Liver (tissue), 3 donors: ENCODE results near the gene PSMD1.

ENCODE experiments used
- ATF3 ChIP-seq: IDR thresholded peaks from 2 replicates; pipeline ENCODE4 v1.6.1; 2016; ENCODE audit warnings: antibody characterized with exemption
- CTCF ChIP-seq: fragments of 150-350 bp; IDR thresholded peaks from 2 replicates; pipeline ENCODE4 v1.5.1; 2017; ENCODE audit warnings: improper control_type of control experiment, low read depth, low read length; ENCODE audit not compliant: missing input control
- EGR1 ChIP-seq, 2 donors: IDR thresholded peaks; 2 replicates each; pipeline ENCODE4 v1.6.1; 2016 to 2018; ENCODE audit warnings: antibody characterized with exemption in 2 of 2, low read depth in 2 of 2
- FOXA1 ChIP-seq: IDR thresholded peaks from 2 replicates; pipeline ENCODE4 v1.6.1; 2016; ENCODE audit warnings: antibody characterized with exemption
- GABPA ChIP-seq, 2 donors: IDR thresholded peaks in 1 of 2; conservative IDR thresholded peaks in 1 of 2; 2 replicates each; pipeline ENCODE4 v1.6.1; 2016; ENCODE audit warnings: antibody characterized with exemption in 2 of 2, mild to moderate bottlenecking in 1 of 2, moderate library complexity in 1 of 2
- HNF4A ChIP-seq, 2 donors: conservative IDR thresholded peaks; 2 replicates each; pipeline ENCODE4 v1.6.1; 2016; ENCODE audit warnings: antibody characterized with exemption in 2 of 2, mild to moderate bottlenecking in 2 of 2
- JUND ChIP-seq, 2 donors: IDR thresholded peaks; 2 replicates each; pipeline ENCODE4 v1.6.1; 2016; ENCODE audit warnings: antibody characterized with exemption in 2 of 2
- MAX ChIP-seq: IDR thresholded peaks from 2 replicates; pipeline ENCODE4 v1.6.1; 2016; ENCODE audit warnings: antibody characterized with exemption
- RAD21 ChIP-seq, 2 donors: IDR thresholded peaks; 2 replicates each; pipeline ENCODE4 v1.6.1; 2016; ENCODE audit warnings: antibody characterized with exemption in 2 of 2, mild to moderate bottlenecking in 2 of 2
- RXRA ChIP-seq, 2 donors: IDR thresholded peaks; 2 replicates each; pipeline ENCODE4 v1.6.1; 2017 to 2018; ENCODE audit warnings: antibody characterized with exemption in 2 of 2, mild to moderate bottlenecking in 1 of 2
- TAF1 ChIP-seq: conservative IDR thresholded peaks from 2 replicates; pipeline ENCODE4 v1.6.1; 2016; ENCODE audit warnings: antibody characterized with exemption, mild to moderate bottlenecking
- YY1 ChIP-seq: IDR thresholded peaks from 2 replicates; pipeline ENCODE4 v1.6.1; 2016; ENCODE audit warnings: antibody characterized with exemption, mild to moderate bottlenecking
- ZBTB33 ChIP-seq: IDR thresholded peaks from 2 replicates; pipeline ENCODE4 v1.6.1; 2016; ENCODE audit warnings: antibody characterized with exemption
- donor health status: healthy.
- donor health status: healthy.

GRCh38 chr2:231056453-231057416 is at the start of gene PSMD1:
- TF ChIP-seq CTCF (peak; percentile 98), RAD21 (IDR thresholded peaks at IDR 0.05) (peak; percentile 57 to 68), HNF4A (conservative IDR thresholded peaks at IDR 0.05) (no peak), ZBTB33 (peak; percentile 21), EGR1 (IDR thresholded peaks at IDR 0.05; ENCODE audit: low read depth in 2 of 2) (no peak), GABPA (IDR thresholded peaks at IDR 0.05 in 1 of 2, conservative IDR thresholded peaks at IDR 0.05 in 1 of 2) (peak in 1 of 2 donors; percentile 53), ATF3 (no peak), MAX (no peak), YY1 (peak; percentile 98), RXRA (IDR thresholded peaks at IDR 0.05) (no peak), JUND (IDR thresholded peaks at IDR 0.05) (no peak), FOXA1 (no peak), TAF1 (no peak)
